Urinary bladder (tissue), 4 donors: ENCODE measurements around the gene OR10J4. TPM values are rescaled to one million over a fixed set of nuclear protein-coding genes. Genes with fewer than 3 reads are reported as not detected.
"Not testable (repeated sequence)": the region's sequence is repeated elsewhere in the genome, so short reads cannot be mapped to it uniquely, and the experiment has no call there.

Experiments
- DNase-seq: peaks from one replicate; pipeline ENCODE4 v3.0.0-alpha.2; 2015; ENCODE audit errors: extremely low spot score
- H3K27ac ChIP-seq: one replicate; pipeline ENCODE4 v1.5.1; 2013; ENCODE audit warnings: low read depth, mild to moderate bottlenecking, moderate library complexity
- H3K36me3 ChIP-seq: one replicate; pipeline ENCODE4 v1.6.1; 2013; ENCODE audit warnings: mild to moderate bottlenecking, moderate library complexity; ENCODE audit not compliant: insufficient read depth
- H3K4me1 ChIP-seq: one replicate; pipeline ENCODE4 v1.6.1; 2013; ENCODE audit warnings: mild to moderate bottlenecking, moderate library complexity; ENCODE audit not compliant: insufficient read depth
- H3K4me3 ChIP-seq: one replicate; pipeline ENCODE4 v1.5.1; 2013; ENCODE audit warnings: low read depth, low read length
- whole genome bisulfite sequencing: extraction: QIAGEN DNeasy Blood & Tissue Kit; methylation state at CpG from one replicate; pipeline ENCODE4 v1.1.7; 2013; 5-methylcytosine and 5-hydroxymethylcytosine counted together
- polyA plus RNA-seq: library from polyadenylated mRNA; stranded (reverse); fragments of 200-250 nt; gene quantifications from one replicate; pipeline ENCODE4 v1.2.3, GENCODE V29; 2013
- total RNA-seq: library from RNA; depleted of rRNA; stranded (reverse); fragments of >200 nt; gene quantifications from one replicate; pipeline ENCODE4 v1.2.3, GENCODE V29; 2014
- donor health status: healthy with polysubstance abuse.
- donor health status: healthy.

Gene OR10J4
- total and polyA plus RNA-seq, 2 donors: not detected

- H3K4me3 ChIP-seq, H3K4me1 ChIP-seq, DNase-seq, H3K27ac ChIP-seq, H3K36me3 ChIP-seq: not testable (repeated sequence)
- 92% methylated on average over 20 of the region's 23 CpGs for WGBS
These were observed 17.6 kb downstream of the OR10J4 start for GRCh38 chr1:159449605-159450004.

GRCh38 chr1:159459551-159459950 is 27.5 kb downstream of the OR10J4 start:
- H3K4me1 ChIP-seq: no peaks in the 10 kb centered on the region
- WGBS: 76% methylated on average over 2 of the region's 2 CpGs
- no peak for DNase-seq
- no peak overlapping the region for H3K27ac ChIP-seq
- H3K4me3 ChIP-seq: no peak overlapping the region
- no peaks in the 10 kb centered on the region for H3K36me3 ChIP-seq

- 87% methylated on average over 3 of the region's 3 CpGs for WGBS
- Histone ChIP-seq H3K27ac (no peak overlapping the region), H3K4me3 (no peak overlapping the region), H3K4me1 (no peaks in the 10 kb centered on the region), H3K36me3 (no peaks in the 10 kb centered on the region)
- no peak for DNase-seq
These were observed 33.2 kb downstream of the OR10J4 start for GRCh38 chr1:159465191-159465603.

- DNase-seq: no peak
- Histone ChIP-seq H3K36me3 (no peaks in the 10 kb centered on the region), H3K4me1 (no peaks in the 10 kb centered on the region), H3K4me3 (no peak overlapping the region), H3K27ac (no peak overlapping the region)
- WGBS: 88% methylated on average over 2 of the region's 2 CpGs
These were observed 36.3 kb downstream of the OR10J4 start for GRCh38 chr1:159468321-159468720.

- no peaks in the 10 kb centered on the region for H3K36me3 ChIP-seq
- 28% methylated on average over 4 of the region's 4 CpGs for WGBS
These were observed 38.0 kb downstream of the OR10J4 start for GRCh38 chr1:159469921-159470533.

GRCh38 chr1:159473335-159473734 is 41.3 kb downstream of the OR10J4 start:
- WGBS: 72% methylated on average over 1 of the region's 1 CpG
- no peak for DNase-seq

More at GRCh38 chr1:159469921-159470533, 38.0 kb downstream of the OR10J4 start:
- H3K4me3 ChIP-seq: no peak overlapping the region
- H3K27ac ChIP-seq: no peak overlapping the region
- H3K4me1 ChIP-seq: no peaks in the 10 kb centered on the region
- no peak for DNase-seq

GRCh38 chr1:159474926-159475325 is 42.9 kb downstream of the OR10J4 start:
- Histone ChIP-seq H3K36me3 (no peaks in the 10 kb centered on the region), H3K27ac (no peak overlapping the region), H3K4me3 (no peak overlapping the region), H3K4me1 (no peaks in the 10 kb centered on the region)
- no peak for DNase-seq
- WGBS: 75% methylated on average over 1 of the region's 1 CpG

More at GRCh38 chr1:159473335-159473734, 41.3 kb downstream of the OR10J4 start:
- no peaks in the 10 kb centered on the region for H3K36me3 ChIP-seq
- no peak overlapping the region for H3K27ac ChIP-seq
- no peaks in the 10 kb centered on the region for H3K4me1 ChIP-seq
- H3K4me3 ChIP-seq: no peak overlapping the region

Other genes with a start within 250 kb of the OR10J4 start
- gene ACKR1, start 227.3 kb upstream of the OR10J4 start, total RNA-seq: 7.1 TPM
- gene ACKR1, start 227.3 kb upstream of the OR10J4 start, polyA plus RNA-seq: 176 TPM
- gene FCER1A, start 129.9 kb upstream of the OR10J4 start, total RNA-seq: 1.7 TPM
- 0.49 TPM for gene FCER1A, start 129.9 kb upstream of the OR10J4 start, polyA plus RNA-seq
- not detected for gene OR10J1, start 7.5 kb downstream of the OR10J4 start, total RNA-seq
- gene OR10J1, start 7.5 kb downstream of the OR10J4 start, polyA plus RNA-seq: not detected
- not detected for gene OR10J5, start 103.8 kb downstream of the OR10J4 start, total RNA-seq
- not detected for gene OR10J5, start 103.8 kb downstream of the OR10J4 start, polyA plus RNA-seq
- gene APCS, start 155.6 kb downstream of the OR10J4 start, total RNA-seq: not detected
- 1.1 TPM for gene APCS, start 155.6 kb downstream of the OR10J4 start, polyA plus RNA-seq